Type B pancreatic cell (in vitro differentiated cells): Measurements from ENCODE around the gene KISS1. TPM values are rescaled to one million over a fixed set of nuclear protein-coding genes. Genes with fewer than 3 reads are reported as not detected.
A peak's percentile ranks its signal among the peaks of the same experiment; 100 is the strongest.

Experiments used
- DNase-seq: peaks from one replicate; pipeline ENCODE4 v3.0.0; 2021; ENCODE audit warnings: mixed read lengths; ENCODE audit not compliant: unreplicated experiment; ENCODE audit errors: extremely low spot score
- H3K27ac Mint-ChIP-seq: 2 replicates; pipeline ENCODE4 v1.8.0; 2021; ENCODE audit warnings: mild to moderate bottlenecking, mixed read lengths
- H3K27me3 Mint-ChIP-seq: 2 replicates; pipeline ENCODE4 v1.8.0; 2021; ENCODE audit warnings: mixed read lengths
- H3K36me3 Mint-ChIP-seq: 2 replicates; pipeline ENCODE4 v1.8.0; 2021; ENCODE audit warnings: mixed read lengths
- H3K4me1 Mint-ChIP-seq: one replicate; pipeline ENCODE4 v1.8.0; 2021; ENCODE audit warnings: mixed read lengths; ENCODE audit not compliant: unreplicated experiment
- H3K4me3 Mint-ChIP-seq: 2 replicates; pipeline ENCODE4 v1.8.0; 2021; ENCODE audit warnings: mild to moderate bottlenecking, mixed read lengths
- H3K9me3 Mint-ChIP-seq: 2 replicates; pipeline ENCODE4 v1.8.0; 2021; ENCODE audit warnings: mixed read lengths
- total RNA-seq: library from RNA; stranded (reverse); gene quantifications from 2 replicates; pipeline ENCODE4 v1.2.1, GENCODE V29; 2021; ENCODE audit warnings: low replicate concordance
- TF ChIP-seq, protein P1 (sequence below): fragments of 200-600 bp; sonication (generic); conservative IDR thresholded peaks from 2 replicates; pipeline ENCODE4 v1.5.0; 2021; ENCODE audit warnings: antibody characterized with exemption, mild to moderate bottlenecking

The KISS1 gene
- total RNA-seq, 1 donor from 2014 or later = 0.48 TPM

DNA sequence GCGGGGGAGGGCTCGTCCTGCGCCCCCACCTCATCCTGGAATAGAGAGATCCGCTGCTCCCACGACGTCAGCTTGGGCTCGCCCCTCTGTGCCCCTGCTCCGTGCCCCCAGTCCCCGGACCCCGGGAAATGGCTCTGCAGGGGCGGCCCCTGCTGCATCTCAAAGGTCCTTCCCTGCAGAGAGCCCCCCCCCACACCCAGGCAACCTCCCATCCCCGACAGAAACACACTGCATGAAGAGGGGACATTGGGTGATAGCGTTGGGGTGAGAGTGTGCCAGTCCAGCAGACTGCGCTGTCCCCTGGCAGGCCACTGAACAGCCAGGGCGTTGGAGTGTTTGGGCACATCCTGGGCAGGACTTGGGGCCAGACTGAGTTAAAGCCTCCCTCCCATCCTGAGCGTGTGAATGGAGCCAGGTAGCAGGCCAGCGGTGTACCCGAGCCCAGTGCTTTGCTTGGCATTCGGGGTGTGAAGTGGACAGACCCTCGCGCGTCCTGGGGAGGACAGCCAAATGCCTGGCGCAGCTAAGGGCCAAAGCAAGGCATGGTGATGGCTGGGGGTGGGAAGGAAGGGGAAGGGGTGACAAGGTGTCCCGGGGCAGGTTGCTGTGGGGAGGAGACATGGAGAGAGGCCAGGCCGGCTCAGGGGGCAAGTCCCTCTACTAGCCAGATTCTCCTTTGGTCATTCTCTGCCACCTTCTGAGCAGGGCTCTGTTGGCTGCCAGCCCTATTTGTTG lies 43.8 kb downstream of the KISS1 start:
- DNase-seq = no peak
- TF ChIP-seq, protein P1, sequence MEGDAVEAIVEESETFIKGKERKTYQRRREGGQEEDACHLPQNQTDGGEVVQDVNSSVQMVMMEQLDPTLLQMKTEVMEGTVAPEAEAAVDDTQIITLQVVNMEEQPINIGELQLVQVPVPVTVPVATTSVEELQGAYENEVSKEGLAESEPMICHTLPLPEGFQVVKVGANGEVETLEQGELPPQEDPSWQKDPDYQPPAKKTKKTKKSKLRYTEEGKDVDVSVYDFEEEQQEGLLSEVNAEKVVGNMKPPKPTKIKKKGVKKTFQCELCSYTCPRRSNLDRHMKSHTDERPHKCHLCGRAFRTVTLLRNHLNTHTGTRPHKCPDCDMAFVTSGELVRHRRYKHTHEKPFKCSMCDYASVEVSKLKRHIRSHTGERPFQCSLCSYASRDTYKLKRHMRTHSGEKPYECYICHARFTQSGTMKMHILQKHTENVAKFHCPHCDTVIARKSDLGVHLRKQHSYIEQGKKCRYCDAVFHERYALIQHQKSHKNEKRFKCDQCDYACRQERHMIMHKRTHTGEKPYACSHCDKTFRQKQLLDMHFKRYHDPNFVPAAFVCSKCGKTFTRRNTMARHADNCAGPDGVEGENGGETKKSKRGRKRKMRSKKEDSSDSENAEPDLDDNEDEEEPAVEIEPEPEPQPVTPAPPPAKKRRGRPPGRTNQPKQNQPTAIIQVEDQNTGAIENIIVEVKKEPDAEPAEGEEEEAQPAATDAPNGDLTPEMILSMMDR = no peak
- H3K27me3 Mint-ChIP-seq = peaks cover 14% of the 10 kb centered on the region
- H3K4me3 Mint-ChIP-seq = peak overlapping the region; percentile 80
- no peaks in the 10 kb centered on the region for H3K36me3 Mint-ChIP-seq
- no peak overlapping the region for H3K27ac Mint-ChIP-seq
- peaks cover 6% of the 10 kb centered on the region for H3K4me1 Mint-ChIP-seq
- H3K9me3 Mint-ChIP-seq = no peaks in the 10 kb centered on the region

GRCh38 chr1:204151552-204152309 lies 44.6 kb downstream of the KISS1 start, which contains the start of gene ETNK2:
ETNK2 (minus strand) TSS chr1:204152044; CDS start chr1:204151852, 192 bp downstream.
- peaks cover 9% of the 10 kb centered on the region for H3K27me3 Mint-ChIP-seq
- H3K4me1 Mint-ChIP-seq = peaks cover 6% of the 10 kb centered on the region
- peak within 1 kb of the TSS; percentile 80 for H3K4me3 Mint-ChIP-seq
- H3K27ac Mint-ChIP-seq = no peak within 1 kb of the TSS
- H3K36me3 Mint-ChIP-seq = no peaks in the 10 kb centered on the region
- peak; percentile 81 for DNase-seq
- TF ChIP-seq, protein P1 = no peak
- H3K9me3 Mint-ChIP-seq = no peaks in the 10 kb centered on the region

GRCh38 chr1:204150702-204151551 lies 45.4 kb downstream of the KISS1 start:
- Mint-ChIP-seq H3K4me1 (peaks cover 6% of the 10 kb centered on the region), H3K27me3 (peaks cover 4% of the 10 kb centered on the region), H3K27ac (peak overlapping the region; percentile 39), H3K36me3 (no peaks in the 10 kb centered on the region), H3K4me3 (peak overlapping the region; percentile 80), H3K9me3 (no peaks in the 10 kb centered on the region)
- TF ChIP-seq, protein P1 = no peak
- DNase-seq = no peak

DNA sequence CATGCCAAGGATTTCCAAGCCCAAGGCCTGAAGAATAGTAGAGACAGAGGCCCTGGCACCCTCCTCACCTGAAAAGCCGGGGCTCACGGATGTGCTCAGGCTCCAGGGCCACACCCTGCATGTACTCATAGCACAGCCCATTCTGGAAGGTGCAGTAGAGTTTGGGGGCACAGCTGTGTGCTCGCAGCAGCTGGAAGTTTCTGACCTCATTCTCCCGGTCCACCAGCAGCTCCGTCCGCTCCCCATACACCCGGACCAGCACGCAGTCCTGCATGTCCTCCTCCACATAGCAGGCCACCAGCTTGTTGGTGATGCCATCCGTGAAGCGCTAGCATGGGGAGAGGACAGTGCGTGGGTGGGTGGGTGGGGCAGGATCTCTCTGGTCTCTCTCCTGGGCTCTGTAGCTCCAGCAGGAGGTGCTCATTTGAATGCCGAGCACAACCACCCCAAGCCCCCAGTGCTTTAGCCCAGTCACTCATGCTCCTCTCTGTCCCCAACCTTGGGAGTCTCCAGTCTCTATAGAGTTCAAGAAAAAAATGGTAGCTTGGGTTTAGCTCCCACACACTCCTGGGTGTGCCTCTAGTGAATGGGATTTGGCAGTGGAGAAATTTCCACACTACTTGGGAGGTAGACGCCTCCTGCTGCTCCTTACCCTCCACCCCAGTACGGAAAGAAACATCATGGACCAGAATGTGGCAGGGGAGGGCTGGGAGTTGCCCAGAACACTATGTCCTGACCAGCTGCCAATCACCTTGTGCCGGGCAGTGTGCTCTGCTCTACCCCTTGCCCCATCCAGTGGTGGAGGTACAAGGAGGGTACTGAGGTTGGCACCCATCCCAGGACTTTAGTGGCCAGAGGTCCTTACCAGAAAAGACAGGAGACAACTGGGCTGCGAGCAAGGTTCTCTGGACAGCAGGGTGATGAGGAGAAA lies 46.4 kb downstream of the KISS1 start:
- Mint-ChIP-seq H3K4me3 (peak overlapping the region; percentile 80), H3K4me1 (peaks cover 6% of the 10 kb centered on the region), H3K27me3 (no peaks in the 10 kb centered on the region), H3K27ac (peak overlapping the region; percentile 39), H3K9me3 (no peaks in the 10 kb centered on the region), H3K36me3 (no peaks in the 10 kb centered on the region)
- DNase-seq = no peak
- TF ChIP-seq, protein P1 = no peak

- Mint-ChIP-seq H3K4me3 (peak overlapping the region; percentile 8), H3K9me3 (no peaks in the 10 kb centered on the region), H3K4me1 (peaks cover 6% of the 10 kb centered on the region), H3K36me3 (peaks cover 6% of the 10 kb centered on the region), H3K27ac (no peak overlapping the region), H3K27me3 (no peaks in the 10 kb centered on the region)
- no peak for DNase-seq
- TF ChIP-seq, protein P1 = no peak
Measured at GRCh38 chr1:204149107-204149506, 47.2 kb downstream of the KISS1 start.
